ENCODE measurements around the gene CIC. TPM values are rescaled to one million over a fixed set of nuclear protein-coding genes. Genes with fewer than 3 reads are reported as not detected.

CIC gene
- total RNA-seq, 4 donors from 2014 or later: 57.5 to 91.6 (median 81.9) TPM

DNA sequence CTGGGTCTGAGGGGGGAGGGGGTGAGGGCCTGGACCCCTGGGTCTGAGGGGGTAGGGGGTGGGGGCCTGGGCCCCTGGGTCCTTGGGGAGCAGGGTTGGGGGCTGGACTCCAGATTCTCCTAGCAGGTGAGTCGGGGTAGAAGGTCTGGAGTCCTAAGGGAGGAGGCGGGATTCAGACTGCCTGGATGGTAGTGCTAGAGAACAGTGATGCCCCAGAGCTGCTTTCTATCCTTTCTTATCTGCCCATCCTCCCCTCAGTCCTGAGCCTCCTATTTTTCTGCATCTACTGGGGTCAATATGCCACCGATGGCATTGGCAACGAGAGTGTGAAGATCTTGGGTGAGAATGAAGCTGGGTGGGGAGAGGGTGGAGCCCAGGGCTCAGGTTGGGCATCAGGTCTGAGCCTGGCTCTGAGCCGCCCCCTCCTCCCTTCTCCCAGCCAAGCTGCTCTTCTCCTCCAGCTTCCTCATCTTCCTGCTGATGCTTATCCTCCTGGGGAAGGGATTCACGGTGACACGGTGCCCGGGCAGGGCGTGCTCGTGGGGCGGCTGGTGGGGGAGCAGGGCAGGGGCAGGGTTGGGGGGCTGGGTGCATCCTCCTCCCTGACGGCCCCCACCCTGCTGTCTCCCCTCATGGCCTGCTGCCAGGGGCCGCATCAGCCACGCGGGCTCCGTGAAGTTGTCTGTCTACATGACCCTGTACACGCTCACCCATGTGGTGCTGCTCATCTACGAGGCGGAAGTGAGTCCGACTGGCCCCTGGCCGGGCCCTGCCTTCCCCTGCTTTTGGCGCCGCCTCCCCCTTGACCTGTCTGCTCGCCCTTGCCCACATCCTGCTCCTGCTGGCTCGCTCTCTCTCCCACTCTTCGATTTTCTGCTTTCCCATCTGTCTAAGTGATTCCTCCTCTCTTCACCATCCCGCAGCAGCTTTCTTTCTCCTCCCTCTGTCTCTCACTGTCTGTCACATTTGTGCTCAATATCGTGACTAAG is 47.5 kb downstream of the CIC start:
- TF ChIP-seq, protein P1, sequence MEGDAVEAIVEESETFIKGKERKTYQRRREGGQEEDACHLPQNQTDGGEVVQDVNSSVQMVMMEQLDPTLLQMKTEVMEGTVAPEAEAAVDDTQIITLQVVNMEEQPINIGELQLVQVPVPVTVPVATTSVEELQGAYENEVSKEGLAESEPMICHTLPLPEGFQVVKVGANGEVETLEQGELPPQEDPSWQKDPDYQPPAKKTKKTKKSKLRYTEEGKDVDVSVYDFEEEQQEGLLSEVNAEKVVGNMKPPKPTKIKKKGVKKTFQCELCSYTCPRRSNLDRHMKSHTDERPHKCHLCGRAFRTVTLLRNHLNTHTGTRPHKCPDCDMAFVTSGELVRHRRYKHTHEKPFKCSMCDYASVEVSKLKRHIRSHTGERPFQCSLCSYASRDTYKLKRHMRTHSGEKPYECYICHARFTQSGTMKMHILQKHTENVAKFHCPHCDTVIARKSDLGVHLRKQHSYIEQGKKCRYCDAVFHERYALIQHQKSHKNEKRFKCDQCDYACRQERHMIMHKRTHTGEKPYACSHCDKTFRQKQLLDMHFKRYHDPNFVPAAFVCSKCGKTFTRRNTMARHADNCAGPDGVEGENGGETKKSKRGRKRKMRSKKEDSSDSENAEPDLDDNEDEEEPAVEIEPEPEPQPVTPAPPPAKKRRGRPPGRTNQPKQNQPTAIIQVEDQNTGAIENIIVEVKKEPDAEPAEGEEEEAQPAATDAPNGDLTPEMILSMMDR (IDR thresholded peaks at IDR 0.05): no peak
- no peak for TF ChIP-seq EP300 (IDR thresholded peaks at IDR 0.05)
- no peak for TF ChIP-seq POLR2AphosphoS5 (IDR thresholded peaks at IDR 0.05)
- Histone ChIP-seq H3K4me1 (peaks cover 19% of the 10 kb centered on the region), H3K9me3 (no peaks in the 10 kb centered on the region), H3K4me3 (no peak overlapping the region), H3K27me3 (peaks cover 29% of the 10 kb centered on the region), H3K27ac (no peak overlapping the region), H3K36me3 (no peaks in the 10 kb centered on the region)
- no peak for DNase-seq (ENCODE audit: low spot score in 2 of 2)
- WGBS: 44% methylated on average over 21 of the region's 28 CpGs

DNA sequence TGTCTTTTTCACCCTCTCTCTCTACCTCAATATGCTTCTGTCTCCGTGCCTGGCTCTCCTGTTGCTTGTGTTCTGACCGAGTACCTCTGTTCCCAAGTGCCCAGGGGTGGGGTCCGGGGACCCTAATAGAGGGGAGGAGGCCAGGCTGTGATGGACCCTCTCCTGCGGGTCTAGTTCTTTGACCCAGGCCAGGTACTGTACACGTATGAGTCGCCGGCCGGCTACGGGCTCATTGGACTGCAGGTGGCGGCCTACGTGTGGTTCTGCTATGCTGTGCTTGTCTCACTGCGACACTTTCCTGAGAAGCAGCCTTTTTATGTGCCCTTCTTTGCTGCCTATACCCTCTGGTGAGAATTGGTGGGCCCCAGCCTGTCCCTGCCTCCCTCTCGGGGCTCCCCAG is 48.5 kb downstream of the CIC start:
- H3K27me3 ChIP-seq: peaks cover 32% of the 10 kb centered on the region
- no peaks in the 10 kb centered on the region for H3K9me3 ChIP-seq
- WGBS: 87% methylated on average over 13 of the region's 13 CpGs
- peaks cover 18% of the 10 kb centered on the region for H3K4me1 ChIP-seq
- H3K27ac ChIP-seq: no peak overlapping the region
- no peak overlapping the region for H3K4me3 ChIP-seq
- TF ChIP-seq, protein P1 (IDR thresholded peaks at IDR 0.05): no peak
- TF ChIP-seq POLR2AphosphoS5 (IDR thresholded peaks at IDR 0.05) (no peak), EP300 (IDR thresholded peaks at IDR 0.05) (no peak), POLR2A (IDR thresholded peaks at IDR 0.05) (no peak)
- DNase-seq (ENCODE audit: low spot score in 2 of 2): no peak
- H3K36me3 ChIP-seq: no peaks in the 10 kb centered on the region

DNA sequence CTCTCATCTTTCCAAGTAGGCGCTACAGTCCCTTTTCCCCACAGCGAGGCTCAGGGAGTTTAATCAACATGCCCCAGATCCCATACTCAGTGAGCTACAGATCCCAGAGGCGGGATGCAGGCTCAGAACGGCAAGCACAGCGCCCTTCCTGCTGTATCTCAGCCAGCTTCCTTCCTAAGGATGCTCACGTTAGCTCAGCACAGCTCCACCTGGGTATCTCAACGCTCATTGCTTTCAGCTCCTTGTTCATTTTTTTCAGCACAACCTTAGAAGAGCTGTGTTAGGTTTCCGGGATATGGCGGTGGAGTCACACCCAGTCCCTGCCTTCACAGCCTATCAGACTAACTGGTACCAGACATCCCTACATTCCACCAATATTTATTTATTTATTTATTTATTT is 53.3 kb downstream of the CIC start:
- Histone ChIP-seq H3K4me3 (no peak overlapping the region), H3K27me3 (peaks cover 28% of the 10 kb centered on the region), H3K27ac (no peak overlapping the region), H3K9me3 (no peaks in the 10 kb centered on the region), H3K36me3 (no peaks in the 10 kb centered on the region), H3K4me1 (peaks cover 32% of the 10 kb centered on the region)
- WGBS: 55% methylated on average over 9 of the region's 9 CpGs
- no peak for TF ChIP-seq POLR2A (IDR thresholded peaks at IDR 0.05)
- TF ChIP-seq, protein P1 (IDR thresholded peaks at IDR 0.05): no peak
- TF ChIP-seq EP300 (IDR thresholded peaks at IDR 0.05): no peak
- TF ChIP-seq POLR2AphosphoS5 (IDR thresholded peaks at IDR 0.05): no peak
- DNase-seq (ENCODE audit: low spot score in 2 of 2): no peak

DNA sequence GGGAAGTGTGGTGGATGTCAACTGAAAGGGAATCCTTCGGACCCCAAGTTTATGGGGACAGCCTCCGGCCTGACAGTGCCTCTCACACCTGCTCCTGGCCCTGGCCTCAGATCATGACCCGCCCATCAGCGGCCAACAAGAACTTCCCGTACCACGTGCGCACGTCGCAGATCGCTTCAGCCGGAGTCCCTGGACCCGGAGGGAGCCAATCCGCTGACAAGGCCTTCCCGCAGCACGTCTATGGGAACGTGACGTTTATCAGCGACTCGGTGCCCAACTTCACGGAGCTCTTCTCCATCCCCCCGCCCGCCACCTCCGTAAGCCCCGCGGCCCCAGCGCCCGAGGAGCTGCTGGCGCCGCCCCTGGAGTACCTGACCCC is 54.4 kb downstream of the CIC start:
- Histone ChIP-seq H3K27ac (no peak overlapping the region), H3K36me3 (no peaks in the 10 kb centered on the region), H3K27me3 (peaks cover 28% of the 10 kb centered on the region), H3K4me1 (peaks cover 36% of the 10 kb centered on the region), H3K9me3 (no peaks in the 10 kb centered on the region), H3K4me3 (peak overlapping the region; percentile 92)
- TF ChIP-seq, protein P1 (IDR thresholded peaks at IDR 0.05): no peak
- no peak for DNase-seq (ENCODE audit: low spot score in 2 of 2)
- 53% methylated on average over 20 of the region's 29 CpGs for WGBS

DNA sequence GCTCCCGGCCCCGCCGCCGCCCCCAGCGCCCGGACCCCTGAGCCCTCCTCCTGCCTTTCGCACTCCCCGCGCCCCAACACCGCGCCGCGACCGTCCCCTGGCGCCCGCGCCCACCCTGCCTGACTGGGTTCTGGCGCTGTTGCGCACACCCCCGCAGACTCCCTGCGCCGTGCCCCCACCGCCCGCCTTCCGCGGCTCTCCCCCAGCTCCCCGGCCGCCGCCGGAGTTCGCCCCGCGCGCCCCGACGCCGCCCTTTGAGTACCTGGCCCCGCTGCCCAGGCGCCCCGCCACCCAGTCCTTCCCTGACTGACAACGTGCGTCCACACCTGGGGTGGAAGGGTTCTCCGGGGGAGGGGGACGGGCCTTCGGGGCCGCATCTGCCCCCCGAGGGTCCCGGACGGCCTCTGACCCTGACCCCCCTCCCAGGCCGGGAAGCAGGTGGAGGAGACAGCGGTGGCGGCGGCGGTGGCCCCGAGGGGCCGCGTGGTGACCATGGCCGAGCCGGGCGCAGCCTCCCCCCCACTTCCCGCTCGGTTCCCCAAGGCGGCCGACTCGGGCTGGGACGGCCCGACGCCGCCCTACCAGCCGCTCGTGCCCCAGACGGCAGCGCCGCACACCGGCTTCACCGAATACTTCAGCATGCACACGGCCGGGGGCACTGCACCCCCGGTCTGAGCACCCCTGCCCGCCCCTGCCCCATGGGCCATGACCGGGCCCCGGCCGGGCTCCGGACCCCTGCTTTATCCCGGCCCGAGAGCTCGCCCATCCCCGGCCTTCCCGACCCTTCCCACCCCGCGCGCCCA is 55.0 kb downstream of the CIC start:
- TF ChIP-seq, protein P1 (IDR thresholded peaks at IDR 0.05): peak in 1 of 2 donors; percentile 11
- TF ChIP-seq EP300 (IDR thresholded peaks at IDR 0.05): no peak
- H3K27me3 ChIP-seq: peaks cover 28% of the 10 kb centered on the region
- H3K4me1 ChIP-seq: peaks cover 36% of the 10 kb centered on the region
- no peak overlapping the region for H3K27ac ChIP-seq
- H3K36me3 ChIP-seq: no peaks in the 10 kb centered on the region
- H3K9me3 ChIP-seq: no peaks in the 10 kb centered on the region
- 15% methylated on average over 34 of the region's 92 CpGs for WGBS
- peak overlapping the region; percentile 92 for H3K4me3 ChIP-seq
- DNase-seq (ENCODE audit: low spot score in 2 of 2): no peak

All from suprapubic skin (tissue), 4 donors.